Type B pancreatic cell (in vitro differentiated cells): ENCODE measurements around the gene UPP1. TPM values are rescaled to one million over a fixed set of nuclear protein-coding genes. Genes with fewer than 3 reads are reported as not detected.
"Not testable (repeated sequence)": the region's sequence is repeated elsewhere in the genome, so short reads cannot be mapped to it uniquely, and the experiment has no call there.

Experiments
- DNase-seq: peaks from one replicate; pipeline ENCODE4 v3.0.0; 2021; ENCODE audit warnings: mixed read lengths; ENCODE audit not compliant: unreplicated experiment; ENCODE audit errors: extremely low spot score
- H3K27ac Mint-ChIP-seq: 2 replicates; pipeline ENCODE4 v1.8.0; 2021; ENCODE audit warnings: mild to moderate bottlenecking, mixed read lengths
- H3K27me3 Mint-ChIP-seq: 2 replicates; pipeline ENCODE4 v1.8.0; 2021; ENCODE audit warnings: mixed read lengths
- H3K36me3 Mint-ChIP-seq: 2 replicates; pipeline ENCODE4 v1.8.0; 2021; ENCODE audit warnings: mixed read lengths
- H3K4me1 Mint-ChIP-seq: one replicate; pipeline ENCODE4 v1.8.0; 2021; ENCODE audit warnings: mixed read lengths; ENCODE audit not compliant: unreplicated experiment
- H3K4me3 Mint-ChIP-seq: 2 replicates; pipeline ENCODE4 v1.8.0; 2021; ENCODE audit warnings: mild to moderate bottlenecking, mixed read lengths
- H3K9me3 Mint-ChIP-seq: 2 replicates; pipeline ENCODE4 v1.8.0; 2021; ENCODE audit warnings: mixed read lengths
- total RNA-seq: library from RNA; stranded (reverse); gene quantifications from 2 replicates; pipeline ENCODE4 v1.2.1, GENCODE V29; 2021; ENCODE audit warnings: low replicate concordance
- TF ChIP-seq, protein P1 (sequence below): fragments of 200-600 bp; sonication (generic); conservative IDR thresholded peaks from 2 replicates; pipeline ENCODE4 v1.5.0; 2021; ENCODE audit warnings: antibody characterized with exemption, mild to moderate bottlenecking

Gene UPP1
- total RNA-seq, 1 donor from 2014 or later: 14.3 TPM

DNA sequence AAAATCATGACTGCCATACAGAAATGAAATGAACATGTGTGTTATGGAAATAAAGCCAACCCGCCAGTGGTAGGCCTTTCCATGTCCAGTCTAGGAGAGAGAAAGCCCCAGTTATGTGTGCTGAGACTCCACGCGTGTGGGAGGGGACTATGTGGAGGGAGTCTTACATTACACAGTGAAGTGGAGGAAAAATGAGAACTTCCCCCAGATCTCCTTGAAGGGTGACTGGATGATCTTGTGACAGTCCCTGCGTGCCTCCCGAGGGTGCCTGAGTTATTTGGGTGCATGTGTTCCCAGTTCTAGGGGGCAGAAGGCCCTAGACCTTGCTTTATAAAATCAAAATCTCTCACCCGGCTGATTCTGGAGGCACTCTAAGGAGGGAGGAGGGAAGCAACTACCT is 24.2 kb downstream of the UPP1 start:
- no peaks in the 10 kb centered on the region for H3K36me3 Mint-ChIP-seq
- H3K4me1 Mint-ChIP-seq: peaks cover 24% of the 10 kb centered on the region
- TF ChIP-seq, protein P1, sequence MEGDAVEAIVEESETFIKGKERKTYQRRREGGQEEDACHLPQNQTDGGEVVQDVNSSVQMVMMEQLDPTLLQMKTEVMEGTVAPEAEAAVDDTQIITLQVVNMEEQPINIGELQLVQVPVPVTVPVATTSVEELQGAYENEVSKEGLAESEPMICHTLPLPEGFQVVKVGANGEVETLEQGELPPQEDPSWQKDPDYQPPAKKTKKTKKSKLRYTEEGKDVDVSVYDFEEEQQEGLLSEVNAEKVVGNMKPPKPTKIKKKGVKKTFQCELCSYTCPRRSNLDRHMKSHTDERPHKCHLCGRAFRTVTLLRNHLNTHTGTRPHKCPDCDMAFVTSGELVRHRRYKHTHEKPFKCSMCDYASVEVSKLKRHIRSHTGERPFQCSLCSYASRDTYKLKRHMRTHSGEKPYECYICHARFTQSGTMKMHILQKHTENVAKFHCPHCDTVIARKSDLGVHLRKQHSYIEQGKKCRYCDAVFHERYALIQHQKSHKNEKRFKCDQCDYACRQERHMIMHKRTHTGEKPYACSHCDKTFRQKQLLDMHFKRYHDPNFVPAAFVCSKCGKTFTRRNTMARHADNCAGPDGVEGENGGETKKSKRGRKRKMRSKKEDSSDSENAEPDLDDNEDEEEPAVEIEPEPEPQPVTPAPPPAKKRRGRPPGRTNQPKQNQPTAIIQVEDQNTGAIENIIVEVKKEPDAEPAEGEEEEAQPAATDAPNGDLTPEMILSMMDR: no peak
- peaks cover 5% of the 10 kb centered on the region for H3K27me3 Mint-ChIP-seq
- no peak overlapping the region for H3K27ac Mint-ChIP-seq
- H3K4me3 Mint-ChIP-seq: no peak overlapping the region
- DNase-seq: no peak
- no peaks in the 10 kb centered on the region for H3K9me3 Mint-ChIP-seq

- no peak overlapping the region for H3K4me3 Mint-ChIP-seq
- DNase-seq: no peak
- H3K4me1 Mint-ChIP-seq: peaks cover 26% of the 10 kb centered on the region
- H3K27ac Mint-ChIP-seq: no peak overlapping the region
- TF ChIP-seq, protein P1: no peak
- peaks cover 6% of the 10 kb centered on the region for H3K27me3 Mint-ChIP-seq
- H3K9me3 Mint-ChIP-seq: no peaks in the 10 kb centered on the region
- no peaks in the 10 kb centered on the region for H3K36me3 Mint-ChIP-seq
Measured at GRCh38 chr7:48114115-48114514, 25.1 kb downstream of the UPP1 start.

DNA sequence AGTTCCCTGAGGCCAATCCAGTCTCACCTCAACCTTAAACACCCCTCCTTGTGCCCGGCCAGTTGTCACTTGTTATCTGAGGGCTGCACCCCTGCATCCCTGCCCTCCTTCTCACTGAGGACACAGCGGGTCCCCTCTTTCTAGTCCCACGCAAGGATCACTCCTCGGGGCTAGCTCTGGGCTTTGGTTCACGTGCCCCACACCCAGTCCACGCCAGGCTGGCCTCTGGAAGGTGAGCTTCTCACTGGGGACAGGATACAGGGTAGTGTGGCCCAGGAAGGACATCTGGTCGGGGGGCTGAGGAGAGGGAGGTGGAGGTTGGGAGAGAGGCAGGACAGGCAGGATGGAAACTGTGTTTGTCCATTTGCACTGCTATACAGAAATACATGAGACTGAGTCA is 25.5 kb downstream of the UPP1 start:
- H3K27me3 Mint-ChIP-seq: peaks cover 6% of the 10 kb centered on the region

DNA sequence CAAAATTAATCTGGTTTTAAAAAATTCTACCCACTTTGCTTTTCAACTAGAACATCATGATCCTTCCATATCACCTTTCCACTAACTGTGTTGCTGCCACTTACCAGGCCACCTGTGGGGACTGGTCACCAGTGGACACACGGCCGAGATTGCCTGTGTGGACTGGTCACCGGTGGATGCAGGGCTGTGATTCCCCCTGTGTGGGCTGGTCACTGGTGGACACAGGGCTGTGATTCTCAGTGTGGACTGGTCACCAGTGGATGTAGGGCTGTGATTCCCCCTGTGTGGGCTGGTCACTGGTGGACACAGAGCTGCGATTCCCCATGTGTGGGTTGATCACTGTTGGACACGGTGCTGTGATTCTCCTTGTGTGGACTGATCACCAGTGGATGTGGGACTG is 27.0 kb downstream of the UPP1 start:
- H3K36me3 Mint-ChIP-seq: no peaks in the 10 kb centered on the region
- H3K9me3 Mint-ChIP-seq: no peaks in the 10 kb centered on the region
- TF ChIP-seq, protein P1: no peak
- peaks cover 20% of the 10 kb centered on the region for H3K4me1 Mint-ChIP-seq
- H3K4me3 Mint-ChIP-seq: no peak overlapping the region
- H3K27ac Mint-ChIP-seq: no peak overlapping the region
- peaks cover 6% of the 10 kb centered on the region for H3K27me3 Mint-ChIP-seq
- no peak for DNase-seq

More for the DNA sequence above, 25.5 kb downstream of the UPP1 start:
- Mint-ChIP-seq H3K27ac (no peak overlapping the region), H3K9me3 (no peaks in the 10 kb centered on the region), H3K4me3 (no peak overlapping the region), H3K36me3 (no peaks in the 10 kb centered on the region), H3K4me1 (peaks cover 26% of the 10 kb centered on the region)
- DNase-seq: no peak
- TF ChIP-seq, protein P1: no peak

DNA sequence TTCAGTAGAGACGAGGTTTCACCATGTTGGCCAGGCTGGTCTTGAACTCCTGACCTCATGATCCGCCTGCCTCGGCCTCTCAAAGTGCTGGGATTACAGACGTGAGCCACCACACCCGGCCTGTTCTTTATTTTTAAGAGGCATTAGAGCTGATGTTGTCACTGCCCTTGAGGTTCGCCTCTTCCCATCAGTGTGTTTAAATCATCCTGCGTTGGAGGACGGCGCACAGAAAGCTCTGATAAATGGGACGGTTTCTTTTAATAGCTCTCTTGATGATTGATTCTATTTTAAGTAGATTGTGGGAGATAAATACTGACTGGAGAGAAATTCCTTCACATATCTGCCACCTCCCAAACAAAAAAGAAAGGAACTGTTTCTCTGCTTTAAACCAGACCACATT is 29.0 kb downstream of the UPP1 start:
- peaks cover 10% of the 10 kb centered on the region for H3K4me1 Mint-ChIP-seq
- H3K9me3 Mint-ChIP-seq: peaks cover 6% of the 10 kb centered on the region
- no peaks in the 10 kb centered on the region for H3K36me3 Mint-ChIP-seq
- no peak for DNase-seq
- H3K27me3 Mint-ChIP-seq: peaks cover 6% of the 10 kb centered on the region
- H3K4me3 Mint-ChIP-seq: no peak overlapping the region
- peak overlapping the region; percentile 50 for H3K27ac Mint-ChIP-seq
- TF ChIP-seq, protein P1: no peak

- not testable (repeated sequence) for DNase-seq, H3K27ac Mint-ChIP-seq, H3K4me3 Mint-ChIP-seq, H3K4me1 Mint-ChIP-seq, H3K36me3 Mint-ChIP-seq
- Mint-ChIP-seq H3K27me3 (peaks cover 12% of the 10 kb centered on the region), H3K9me3 (peaks cover 16% of the 10 kb centered on the region)
Measured at GRCh38 chr7:48120536-48120935, 31.5 kb downstream of the UPP1 start.
